Stimulated activated naive B cell treated with anti-CD40 and anti-IgM and Interleukin-4, amounts not matched to agents 10 μg/mL and 1 μg/mL and 100 μg/mL, for 72 hours (primary cell): Measurements from ENCODE around the gene EHMT1.
A peak's percentile ranks its signal among the peaks of the same experiment; 100 is the strongest.
"Not testable (repeated sequence)": the region's sequence is repeated elsewhere in the genome, so short reads cannot be mapped to it uniquely, and the experiment has no call there.

Experiments
- ATAC-seq, 2 donors: fragments of 150-1000 bp; cut with Tn5 transposase; replicated peaks; 2 replicates each; pipeline ENCODE4 v1.10.0; 2021; ENCODE audit warnings: moderate library complexity in 1 of 2
- DNase-seq: peaks from one replicate; pipeline ENCODE4 v3.0.0; 2021
- H3K27ac Mint-ChIP-seq: one replicate; pipeline ENCODE4 v1.8.0; 2022; ENCODE audit warnings: mild to moderate bottlenecking, mixed read lengths
- H3K27me3 Mint-ChIP-seq, 2 donors: one replicate each; pipeline ENCODE4 v1.8.0; 2022; ENCODE audit warnings: mixed read lengths in 2 of 2
- H3K36me3 Mint-ChIP-seq, 2 donors: one replicate each; pipeline ENCODE4 v1.8.0; 2022; ENCODE audit warnings: mixed read lengths in 2 of 2, mild to moderate bottlenecking in 1 of 2
- H3K4me1 Mint-ChIP-seq, 2 donors: one replicate each; pipeline ENCODE4 v1.8.0; 2022; ENCODE audit warnings: mixed read lengths in 2 of 2, mild to moderate bottlenecking in 1 of 2
- H3K4me3 Mint-ChIP-seq, 2 donors: one replicate each; pipeline ENCODE4 v1.8.0; 2022; ENCODE audit warnings: mild to moderate bottlenecking in 2 of 2, mixed read lengths in 2 of 2, moderate library complexity in 1 of 2
- H3K9me3 Mint-ChIP-seq, 2 donors: one replicate each; pipeline ENCODE4 v1.8.0; 2022; ENCODE audit warnings: mixed read lengths in 2 of 2, mild to moderate bottlenecking in 1 of 2

The EHMT1 gene

GRCh38 chr9:137728444-137729311, 109.9 kb downstream of the EHMT1 start:
- DNase-seq: no peak
- H3K27ac Mint-ChIP-seq: peak overlapping the region; percentile 9
- ATAC-seq: no peak
- peaks cover 9 to 14% of the 10 kb centered on the region in 2 donors for H3K9me3 Mint-ChIP-seq
- H3K4me3 Mint-ChIP-seq: no peak overlapping the region
- H3K4me1 Mint-ChIP-seq: peaks cover 25 to 28% of the 10 kb centered on the region in 2 donors
- H3K27me3 Mint-ChIP-seq: no peaks in the 10 kb centered on the region
- peaks cover 76 to 91% of the 10 kb centered on the region in 2 donors for H3K36me3 Mint-ChIP-seq

GRCh38 chr9:137731216-137731946, 112.6 kb downstream of the EHMT1 start:
- DNase-seq (no peak), ATAC-seq (no peak)
- Mint-ChIP-seq H3K27me3 (no peaks in the 10 kb centered on the region), H3K9me3 (peaks cover 17 to 19% of the 10 kb centered on the region in 2 donors), H3K4me1 (peaks cover 12% of the 10 kb centered on the region in 2 donors), H3K36me3 (peaks cover 74 to 89% of the 10 kb centered on the region in 2 donors), H3K27ac (no peak overlapping the region), H3K4me3 (no peak overlapping the region)

GRCh38 chr9:137731947-137732813, 113.4 kb downstream of the EHMT1 start:
- no peak for ATAC-seq
- Mint-ChIP-seq H3K36me3 (peaks cover 66 to 82% of the 10 kb centered on the region in 2 donors), H3K27me3 (no peaks in the 10 kb centered on the region), H3K9me3 (peaks cover 17% of the 10 kb centered on the region in 2 donors), H3K4me1 (peaks cover 8 to 11% of the 10 kb centered on the region in 2 donors), H3K27ac (peak overlapping the region; percentile 31), H3K4me3 (no peak overlapping the region)
- no peak for DNase-seq

GRCh38 chr9:137733429-137733828, 114.6 kb downstream of the EHMT1 start:
- Mint-ChIP-seq H3K27ac (no peak overlapping the region), H3K9me3 (peaks cover 17% of the 10 kb centered on the region in 2 donors), H3K27me3 (no peaks in the 10 kb centered on the region), H3K4me1 (peaks cover 13 to 18% of the 10 kb centered on the region in 2 donors), H3K4me3 (no peak overlapping the region), H3K36me3 (peaks cover 67 to 82% of the 10 kb centered on the region in 2 donors)
- no peak for ATAC-seq
- no peak for DNase-seq

GRCh38 chr9:137734181-137734580, 115.4 kb downstream of the EHMT1 start:
- Mint-ChIP-seq H3K27me3 (no peaks in the 10 kb centered on the region), H3K36me3 (peaks cover 63 to 83% of the 10 kb centered on the region in 2 donors)
- no peak for ATAC-seq

GRCh38 chr9:137738182-137738696, 119.4 kb downstream of the EHMT1 start:
- Mint-ChIP-seq H3K4me1 (peaks cover 32 to 53% of the 10 kb centered on the region in 2 donors), H3K36me3 (peaks cover 56 to 70% of the 10 kb centered on the region in 2 donors), H3K4me3 (peak overlapping the region; percentile 62 to 74), H3K9me3 (peaks cover 15 to 20% of the 10 kb centered on the region in 2 donors), H3K27ac (peak overlapping the region; percentile 97)
- ATAC-seq (peak; percentile 92 to 93), DNase-seq (peak; percentile 55)
- H3K27me3 Mint-ChIP-seq: not testable (repeated sequence)

More at GRCh38 chr9:137734181-137734580, 115.4 kb downstream of the EHMT1 start:
- no peak overlapping the region for H3K4me3 Mint-ChIP-seq
- H3K4me1 Mint-ChIP-seq: peaks cover 18 to 25% of the 10 kb centered on the region in 2 donors
- no peak for DNase-seq
- H3K27ac Mint-ChIP-seq: no peak overlapping the region
- peaks cover 20% of the 10 kb centered on the region in 2 donors for H3K9me3 Mint-ChIP-seq

GRCh38 chr9:137738703-137739102, 119.9 kb downstream of the EHMT1 start:
- no peaks in the 10 kb centered on the region for H3K27me3 Mint-ChIP-seq
- peak overlapping the region; percentile 97 for H3K27ac Mint-ChIP-seq
- H3K4me1 Mint-ChIP-seq: peaks cover 33 to 56% of the 10 kb centered on the region in 2 donors
- H3K36me3 Mint-ChIP-seq: peaks cover 56 to 70% of the 10 kb centered on the region in 2 donors
- peaks cover 13 to 18% of the 10 kb centered on the region in 2 donors for H3K9me3 Mint-ChIP-seq
- peak overlapping the region; percentile 62 to 74 for H3K4me3 Mint-ChIP-seq
- DNase-seq (no peak), ATAC-seq (no peak)

- H3K36me3 Mint-ChIP-seq: peaks cover 55 to 70% of the 10 kb centered on the region in 2 donors
- ATAC-seq (no peak), DNase-seq (no peak)
- no peaks in the 10 kb centered on the region for H3K27me3 Mint-ChIP-seq
- H3K4me3 Mint-ChIP-seq: peak overlapping the region; percentile 3 to 21
- peak overlapping the region; percentile 97 for H3K27ac Mint-ChIP-seq
- H3K9me3 Mint-ChIP-seq: peaks cover 7 to 10% of the 10 kb centered on the region in 2 donors
- peaks cover 38 to 66% of the 10 kb centered on the region in 2 donors for H3K4me1 Mint-ChIP-seq
These were observed 120.8 kb downstream of the EHMT1 start for GRCh38 chr9:137739371-137740309.

- peaks cover 41 to 72% of the 10 kb centered on the region in 2 donors for H3K4me1 Mint-ChIP-seq
- DNase-seq: no peak
- peak overlapping the region; percentile 80 for H3K27ac Mint-ChIP-seq
- H3K4me3 Mint-ChIP-seq: peak overlapping the region in 1 of 2 donors; percentile 19
- no peak for ATAC-seq
- H3K27me3 Mint-ChIP-seq: no peaks in the 10 kb centered on the region
- H3K36me3 Mint-ChIP-seq: peaks cover 50 to 66% of the 10 kb centered on the region in 2 donors
- H3K9me3 Mint-ChIP-seq: peaks cover 7% of the 10 kb centered on the region in 2 donors
These were observed 121.5 kb downstream of the EHMT1 start for GRCh38 chr9:137740312-137740711.

GRCh38 chr9:137741330-137741729, 122.5 kb downstream of the EHMT1 start:
- peaks cover 45 to 77% of the 10 kb centered on the region in 2 donors for H3K4me1 Mint-ChIP-seq
- H3K9me3 Mint-ChIP-seq: peaks cover 3 to 4% of the 10 kb centered on the region in 2 donors
- H3K27ac Mint-ChIP-seq: no peak overlapping the region
- no peaks in the 10 kb centered on the region for H3K27me3 Mint-ChIP-seq
- H3K4me3 Mint-ChIP-seq: no peak overlapping the region
- H3K36me3 Mint-ChIP-seq: peaks cover 52 to 69% of the 10 kb centered on the region in 2 donors
- DNase-seq (no peak), ATAC-seq (no peak)

GRCh38 chr9:137742698-137743097, 123.9 kb downstream of the EHMT1 start:
- peaks cover 55 to 70% of the 10 kb centered on the region in 2 donors for H3K36me3 Mint-ChIP-seq
- H3K9me3 Mint-ChIP-seq: peaks cover 3% of the 10 kb centered on the region in 2 donors
- H3K27me3 Mint-ChIP-seq: no peaks in the 10 kb centered on the region
- DNase-seq: no peak
- H3K4me3 Mint-ChIP-seq: no peak overlapping the region
- H3K27ac Mint-ChIP-seq: peak overlapping the region; percentile 99
- peaks cover 47 to 85% of the 10 kb centered on the region in 2 donors for H3K4me1 Mint-ChIP-seq
- ATAC-seq: no peak

GRCh38 chr9:137743695-137744094, 124.9 kb downstream of the EHMT1 start:
- Mint-ChIP-seq H3K4me1 (peaks cover 37 to 78% of the 10 kb centered on the region in 2 donors), H3K36me3 (peaks cover 53 to 68% of the 10 kb centered on the region in 2 donors), H3K27me3 (no peaks in the 10 kb centered on the region), H3K27ac (peak overlapping the region; percentile 99), H3K9me3 (peaks cover under 1 to 1% of the 10 kb centered on the region in 2 donors), H3K4me3 (peak overlapping the region; percentile 32 to 53)
- no peak for DNase-seq
- no peak for ATAC-seq
